ENCODE measurements around the gene PSME1.

Gene PSME1

DNA sequence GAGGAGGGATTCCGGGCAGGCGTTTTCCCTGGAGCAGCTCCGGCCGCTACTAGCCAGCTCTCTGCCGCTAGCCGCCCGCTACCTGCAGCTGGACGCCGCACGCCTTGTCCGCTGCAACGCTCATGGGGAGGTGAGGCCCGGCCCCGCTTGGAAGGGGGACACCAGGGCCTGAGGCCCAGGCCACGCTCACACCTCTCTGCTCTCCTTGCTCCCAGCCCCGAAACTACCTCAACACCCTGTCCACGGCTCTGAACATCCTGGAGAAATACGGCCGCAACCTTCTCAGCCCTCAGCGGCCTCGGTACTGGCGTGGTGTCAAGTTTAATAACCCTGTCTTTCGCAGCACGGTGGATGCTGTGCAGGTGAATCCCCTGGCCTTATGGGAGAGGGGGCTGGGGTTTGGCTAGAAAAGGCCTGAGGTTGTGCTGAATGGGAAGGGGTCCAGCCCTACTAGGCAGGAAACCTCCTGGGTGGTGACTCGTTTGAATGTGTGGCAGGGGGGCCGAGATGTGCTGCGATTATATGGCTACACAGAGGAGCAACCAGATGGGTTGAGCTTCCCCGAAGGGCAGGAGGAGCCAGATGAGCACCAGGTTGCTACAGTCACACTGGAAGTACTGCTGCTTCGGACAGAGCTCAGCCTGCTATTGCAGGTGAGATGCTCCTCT is 11.9 kb downstream of the PSME1 start:
- DNase-seq, result no peak

DNA sequence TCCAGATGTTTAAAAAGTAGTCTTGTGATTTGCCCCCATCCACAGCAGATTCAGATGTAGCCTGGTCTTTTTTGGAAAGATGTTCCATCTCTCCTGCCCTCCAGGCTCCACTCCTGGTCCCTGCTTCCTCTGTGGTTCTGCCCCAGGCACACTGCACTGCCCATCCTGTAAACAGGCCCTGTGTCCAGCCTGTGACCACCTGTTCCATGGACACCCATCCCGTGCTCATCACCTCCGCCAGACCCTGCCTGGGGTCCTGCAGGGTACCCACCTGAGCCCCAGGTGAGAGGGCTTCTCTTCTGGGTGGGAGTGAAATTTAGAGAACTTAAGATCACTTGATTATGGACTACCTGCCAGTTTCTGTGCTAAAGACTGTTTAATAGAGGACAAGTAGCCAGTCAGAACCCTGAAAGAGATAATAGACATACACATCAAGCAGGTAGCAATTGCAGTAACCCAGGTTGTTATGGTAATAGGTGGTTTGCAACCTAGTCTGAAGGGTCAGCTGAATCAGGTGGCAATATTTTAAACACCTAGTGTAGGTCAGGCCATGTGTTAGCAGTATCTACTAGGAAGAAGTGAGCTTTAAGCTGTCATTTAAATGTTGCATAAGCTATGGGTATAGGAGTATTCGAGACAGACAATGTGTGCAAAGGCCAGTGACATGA is 13.4 kb downstream of the PSME1 start:
- DNase-seq, result no peak

DNA sequence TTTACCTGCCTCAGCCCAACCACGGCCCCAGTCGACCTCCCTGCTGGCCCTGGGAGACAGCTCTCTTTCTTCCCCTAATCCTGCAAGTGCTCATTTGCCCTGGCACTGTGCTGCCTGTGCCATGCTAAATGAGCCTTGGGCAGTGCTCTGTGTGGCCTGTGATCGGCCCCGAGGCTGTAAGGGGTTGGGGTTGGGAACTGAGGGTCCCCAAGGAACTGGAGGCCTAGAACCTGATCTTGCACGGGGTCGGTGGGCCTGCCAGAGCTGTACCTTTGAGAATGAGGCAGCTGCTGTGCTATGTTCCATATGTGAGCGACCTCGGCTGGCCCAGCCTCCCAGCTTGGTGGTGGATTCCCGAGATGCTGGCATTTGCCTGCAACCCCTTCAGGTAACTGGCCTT is 14.1 kb downstream of the PSME1 start:
- DNase-seq, result no peak

DNA sequence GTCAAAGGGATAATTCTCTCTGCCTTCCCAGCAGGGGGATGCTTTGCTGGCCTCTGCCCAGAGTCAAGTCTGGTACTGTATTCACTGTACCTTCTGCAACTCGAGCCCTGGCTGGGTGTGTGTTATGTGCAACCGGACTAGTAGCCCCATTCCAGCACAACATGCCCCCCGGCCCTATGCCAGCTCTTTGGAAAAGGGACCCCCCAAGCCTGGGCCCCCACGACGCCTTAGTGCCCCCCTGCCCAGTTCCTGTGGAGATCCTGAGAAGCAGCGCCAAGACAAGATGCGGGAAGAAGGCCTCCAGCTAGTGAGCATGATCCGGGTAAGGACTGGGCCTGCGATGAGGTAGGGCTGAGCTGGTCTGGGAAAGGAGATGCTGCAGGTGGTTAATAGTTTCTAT is 14.6 kb downstream of the PSME1 start:
- no peak for DNase-seq

DNA sequence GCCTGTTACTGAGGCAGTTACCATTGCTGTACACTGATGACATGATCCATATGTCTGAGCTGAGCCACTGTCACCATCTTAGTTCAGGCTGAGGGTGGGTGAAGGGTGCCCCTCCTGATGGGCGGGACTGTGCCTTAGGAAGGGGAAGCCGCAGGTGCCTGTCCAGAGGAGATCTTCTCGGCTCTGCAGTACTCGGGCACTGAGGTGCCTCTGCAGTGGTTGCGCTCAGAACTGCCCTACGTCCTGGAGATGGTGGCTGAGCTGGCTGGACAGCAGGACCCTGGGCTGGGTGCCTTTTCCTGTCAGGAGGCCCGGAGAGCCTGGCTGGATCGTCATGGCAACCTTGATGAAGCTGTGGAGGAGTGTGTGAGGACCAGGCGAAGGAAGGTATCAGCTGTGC is 15.0 kb downstream of the PSME1 start:
- no peak for DNase-seq

DNA sequence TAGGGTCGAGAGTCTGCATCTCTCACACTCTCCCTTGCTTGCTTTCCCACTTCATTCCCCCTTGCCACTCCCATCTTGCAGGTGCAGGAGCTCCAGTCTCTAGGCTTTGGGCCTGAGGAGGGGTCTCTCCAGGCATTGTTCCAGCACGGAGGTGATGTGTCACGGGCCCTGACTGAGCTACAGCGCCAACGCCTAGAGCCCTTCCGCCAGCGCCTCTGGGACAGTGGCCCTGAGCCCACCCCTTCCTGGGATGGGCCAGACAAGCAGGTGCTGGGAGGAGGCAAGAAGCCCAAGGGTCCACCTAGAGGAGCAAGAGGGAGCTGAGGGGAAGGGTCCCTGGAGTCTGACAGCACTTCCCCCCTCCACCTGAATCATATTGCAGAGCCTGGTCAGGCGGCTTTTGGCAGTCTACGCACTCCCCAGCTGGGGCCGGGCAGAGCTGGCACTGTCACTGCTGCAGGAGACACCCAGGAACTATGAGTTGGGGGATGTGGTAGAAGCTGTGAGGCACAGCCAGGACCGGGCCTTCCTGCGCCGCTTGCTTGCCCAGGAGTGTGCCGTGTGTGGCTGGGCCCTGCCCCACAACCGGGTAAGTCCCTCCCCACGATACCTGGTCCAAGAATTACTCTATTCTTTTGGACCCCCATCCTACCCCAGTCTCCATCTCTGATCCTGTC is 15.5 kb downstream of the PSME1 start:
- no peak for DNase-seq

DNA sequence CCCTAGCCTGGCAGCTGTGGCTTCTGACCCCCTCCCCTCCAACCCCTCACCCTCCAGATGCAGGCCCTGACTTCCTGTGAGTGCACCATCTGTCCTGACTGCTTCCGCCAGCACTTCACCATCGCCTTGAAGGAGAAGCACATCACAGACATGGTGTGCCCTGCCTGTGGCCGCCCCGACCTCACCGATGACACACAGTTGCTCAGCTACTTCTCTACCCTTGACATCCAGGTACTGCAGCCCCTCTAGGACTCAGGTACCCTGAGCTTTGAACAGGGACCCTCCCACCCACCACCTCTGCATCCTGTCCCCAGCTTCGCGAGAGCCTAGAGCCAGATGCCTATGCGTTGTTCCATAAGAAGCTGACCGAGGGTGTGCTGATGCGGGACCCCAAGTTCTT is 19.1 kb downstream of the PSME1 start:
- no peak for DNase-seq

DNA sequence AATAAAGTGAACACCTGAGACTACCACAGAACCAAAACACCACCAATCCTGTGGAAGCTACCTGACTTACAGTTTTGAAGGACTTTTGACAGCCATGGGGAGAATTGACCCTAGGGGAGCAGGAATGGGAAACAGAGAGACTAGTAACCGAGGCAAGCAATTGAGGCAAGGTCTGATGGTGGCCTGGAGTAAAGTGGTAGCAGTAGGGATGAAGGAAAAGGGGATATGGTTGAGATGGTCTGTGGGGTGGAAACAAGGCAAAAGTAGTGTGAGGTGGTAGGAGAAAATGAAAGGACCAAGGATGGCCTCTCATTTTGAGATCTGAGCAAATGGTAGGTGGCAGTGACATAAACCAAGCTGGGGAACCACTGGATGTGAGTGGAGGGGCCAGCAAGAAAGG is 20.8 kb downstream of the PSME1 start:
- no peak for DNase-seq

DNA sequence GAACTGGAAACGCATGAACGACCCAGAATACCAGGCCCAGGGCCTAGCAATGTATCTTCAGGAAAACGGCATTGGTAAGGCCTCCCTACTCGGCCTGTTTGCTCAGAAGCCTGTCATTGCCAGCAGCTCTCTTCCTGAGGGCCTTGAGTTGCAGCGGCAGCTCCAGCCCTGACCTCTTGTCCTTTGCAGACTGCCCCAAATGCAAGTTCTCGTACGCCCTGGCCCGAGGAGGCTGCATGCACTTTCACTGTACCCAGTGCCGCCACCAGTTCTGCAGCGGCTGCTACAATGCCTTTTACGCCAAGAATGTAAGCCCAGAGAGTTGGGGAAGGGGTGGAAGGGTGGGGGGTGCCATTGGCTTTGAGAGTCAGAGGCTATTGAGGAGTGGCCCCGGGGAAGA is 21.3 kb downstream of the PSME1 start:
- no peak for DNase-seq

DNA sequence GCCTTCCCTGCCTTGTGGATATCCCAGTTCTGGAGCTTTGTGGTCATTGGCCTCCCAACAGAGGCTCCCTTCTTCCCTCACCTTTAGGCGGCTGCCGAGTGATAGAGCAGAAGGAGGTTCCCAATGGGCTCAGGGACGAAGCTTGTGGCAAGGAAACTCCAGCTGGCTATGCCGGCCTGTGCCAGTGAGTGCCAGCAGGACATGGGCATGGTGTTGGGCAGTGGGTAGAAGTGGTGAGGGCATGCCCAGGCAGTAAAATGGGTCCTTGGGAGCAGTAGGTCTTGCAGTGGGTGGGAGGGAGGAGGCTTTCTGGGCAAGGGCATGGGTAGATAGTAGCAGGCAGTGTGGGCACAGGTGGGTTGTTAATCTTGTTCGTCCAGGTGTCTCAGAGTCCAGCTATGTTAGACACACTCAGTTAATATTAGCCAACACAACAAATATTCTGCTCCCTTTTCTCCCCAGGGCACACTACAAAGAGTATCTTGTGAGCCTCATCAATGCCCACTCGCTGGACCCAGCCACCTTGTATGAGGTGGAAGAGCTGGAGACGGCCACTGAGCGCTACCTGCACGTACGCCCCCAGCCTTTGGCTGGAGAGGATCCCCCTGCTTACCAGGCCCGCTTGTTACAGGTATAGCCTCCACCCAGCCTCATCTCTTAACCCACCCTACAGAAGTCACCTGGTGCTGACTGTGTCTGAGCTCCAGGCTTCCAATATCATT is 23.9 kb downstream of the PSME1 start:
- DNase-seq, result no peak

DNA sequence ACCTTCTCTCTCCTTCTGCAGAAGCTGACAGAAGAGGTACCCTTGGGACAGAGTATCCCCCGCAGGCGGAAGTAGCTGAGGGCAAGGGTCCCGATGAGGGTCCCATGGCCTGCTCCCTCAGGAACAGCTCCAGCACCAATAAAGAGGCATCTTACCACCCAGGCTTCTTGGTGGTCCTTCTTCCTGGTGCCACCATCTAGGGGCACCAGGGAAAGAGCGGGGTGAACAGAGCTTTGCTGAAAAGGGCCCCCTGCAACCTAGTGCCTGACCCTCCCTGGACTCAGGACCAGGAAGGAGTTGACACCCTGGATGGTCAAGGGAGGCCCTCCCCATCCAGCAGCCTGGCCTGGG is 24.5 kb downstream of the PSME1 start:
- no peak for DNase-seq

DNA sequence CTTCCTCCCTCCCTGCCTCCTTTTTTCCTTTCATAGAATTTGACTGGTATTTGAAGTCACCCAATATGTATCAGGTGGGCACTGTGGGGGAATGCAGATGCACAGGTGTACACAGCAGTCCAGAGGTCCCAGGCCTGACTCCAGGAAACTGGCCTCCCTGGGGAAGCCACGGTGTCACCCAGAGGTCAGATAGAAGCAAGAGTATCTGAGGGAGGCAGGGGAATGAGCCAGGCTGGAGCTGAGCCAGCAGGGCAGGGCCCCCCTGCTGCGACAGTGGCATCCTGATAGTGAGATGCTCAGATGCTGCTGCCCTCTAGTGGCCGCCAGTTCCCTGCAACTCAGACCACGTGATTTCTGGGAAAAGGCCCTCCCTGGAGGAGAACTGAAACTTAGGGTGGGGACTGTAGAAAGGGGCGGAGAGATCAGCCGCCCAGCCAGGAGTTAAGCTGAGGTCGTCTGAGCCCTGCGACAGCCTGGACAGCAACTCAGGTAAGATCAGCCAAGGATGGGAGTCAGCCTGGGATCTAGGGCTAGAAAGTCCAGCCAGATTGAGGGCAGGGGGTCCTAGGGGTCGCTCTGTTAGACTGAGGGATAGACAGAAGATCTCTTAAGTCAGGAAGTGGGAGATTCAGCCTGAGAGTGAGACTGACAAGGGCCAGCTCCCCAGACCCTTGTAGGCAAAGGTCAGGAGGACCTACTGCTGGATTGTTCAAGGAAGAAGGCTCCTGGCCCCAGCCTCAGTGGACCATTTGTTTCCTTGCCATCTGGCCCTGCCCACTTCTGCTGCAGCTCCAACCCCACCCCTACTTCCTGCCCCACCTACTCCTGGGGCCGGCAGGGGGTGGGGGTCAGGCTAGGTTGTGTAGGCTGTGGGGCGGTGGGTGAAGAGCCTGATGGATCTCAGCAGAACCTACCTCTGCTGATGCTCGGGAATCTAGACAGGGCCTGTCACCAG is 25.1 kb downstream of the PSME1 start, which contains the start of gene IRF9:
Gene IRF9 (plus strand): TSS at position 416 of the 955 bp plus-strand sequence. CDS start 880 bp downstream, outside the sequence.
- DNase-seq, result peak; percentile 95

DNA sequence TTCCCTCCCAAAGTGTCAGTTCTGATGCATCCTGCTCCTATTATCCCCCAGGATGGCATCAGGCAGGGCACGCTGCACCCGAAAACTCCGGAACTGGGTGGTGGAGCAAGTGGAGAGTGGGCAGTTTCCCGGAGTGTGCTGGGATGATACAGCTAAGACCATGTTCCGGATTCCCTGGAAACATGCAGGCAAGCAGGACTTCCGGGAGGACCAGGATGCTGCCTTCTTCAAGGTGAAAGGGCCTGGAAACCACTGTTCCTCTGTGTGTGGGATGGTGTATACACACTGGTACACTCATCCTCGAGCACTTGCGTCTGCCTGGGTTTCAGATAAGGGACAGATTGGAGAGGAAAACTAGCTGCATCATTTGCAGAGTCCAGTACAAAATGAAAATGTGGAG is 26.1 kb downstream of the PSME1 start:
- DNase-seq, result no peak

DNA sequence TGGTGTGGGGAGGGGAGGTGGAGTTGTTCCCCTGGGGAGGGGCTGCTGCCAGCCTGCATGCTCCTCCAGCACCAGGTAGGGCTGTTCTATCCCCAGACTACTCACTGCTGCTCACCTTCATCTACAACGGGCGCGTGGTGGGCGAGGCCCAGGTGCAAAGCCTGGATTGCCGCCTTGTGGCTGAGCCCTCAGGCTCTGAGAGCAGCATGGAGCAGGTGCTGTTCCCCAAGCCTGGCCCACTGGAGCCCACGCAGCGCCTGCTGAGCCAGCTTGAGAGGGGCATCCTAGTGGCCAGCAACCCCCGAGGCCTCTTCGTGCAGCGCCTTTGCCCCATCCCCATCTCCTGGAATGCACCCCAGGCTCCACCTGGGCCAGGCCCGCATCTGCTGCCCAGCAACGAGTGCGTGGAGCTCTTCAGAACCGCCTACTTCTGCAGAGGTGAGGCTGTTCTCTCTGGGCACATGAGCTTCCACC is 28.6 kb downstream of the PSME1 start:
- no peak for DNase-seq

DNA sequence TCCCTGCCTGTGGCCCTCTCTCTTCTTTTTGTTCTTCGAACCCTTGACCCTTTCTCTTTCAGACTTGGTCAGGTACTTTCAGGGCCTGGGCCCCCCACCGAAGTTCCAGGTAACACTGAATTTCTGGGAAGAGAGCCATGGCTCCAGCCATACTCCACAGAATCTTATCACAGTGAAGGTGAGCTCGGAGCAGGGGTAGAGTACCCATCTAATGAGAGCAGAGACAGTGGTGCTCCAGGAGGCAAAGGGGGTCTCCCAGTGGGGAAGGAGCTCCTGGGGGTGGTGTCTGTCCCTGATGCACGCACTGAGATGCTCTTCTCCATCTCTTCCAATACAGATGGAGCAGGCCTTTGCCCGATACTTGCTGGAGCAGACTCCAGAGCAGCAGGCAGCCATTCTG is 29.8 kb downstream of the PSME1 start:
- DNase-seq, result no peak

DNA sequence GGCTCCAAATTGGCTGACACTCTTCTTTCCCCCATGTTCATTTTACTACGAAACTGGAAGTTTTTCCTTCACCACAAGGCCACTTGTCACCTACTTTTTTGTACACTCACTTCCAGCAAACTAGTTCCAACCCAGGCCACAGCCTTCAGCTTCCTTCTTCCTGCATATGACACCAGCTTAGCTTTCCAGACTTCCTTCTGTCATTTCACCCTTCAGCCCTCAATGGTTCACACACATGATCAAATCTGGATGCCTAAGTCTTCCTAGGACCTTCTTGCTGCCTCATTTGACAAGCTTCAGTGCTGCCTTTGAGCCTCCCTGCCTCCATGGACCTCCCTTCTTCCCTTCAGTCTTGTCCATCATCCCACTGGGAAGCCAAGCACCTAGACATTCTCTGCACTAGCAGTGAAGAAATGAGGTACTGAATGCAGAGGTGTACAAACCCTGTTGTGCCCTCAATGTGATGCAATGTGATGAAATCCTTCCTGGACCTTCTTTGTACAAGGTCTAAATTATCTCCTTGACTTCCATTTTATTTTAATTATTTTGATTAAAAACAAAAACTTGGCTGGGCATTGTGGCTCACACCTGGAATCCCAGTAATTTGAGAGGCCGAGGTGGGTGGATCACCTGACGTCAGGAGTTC is 31.6 kb downstream of the PSME1 start:
- no peak for DNase-seq

DNA sequence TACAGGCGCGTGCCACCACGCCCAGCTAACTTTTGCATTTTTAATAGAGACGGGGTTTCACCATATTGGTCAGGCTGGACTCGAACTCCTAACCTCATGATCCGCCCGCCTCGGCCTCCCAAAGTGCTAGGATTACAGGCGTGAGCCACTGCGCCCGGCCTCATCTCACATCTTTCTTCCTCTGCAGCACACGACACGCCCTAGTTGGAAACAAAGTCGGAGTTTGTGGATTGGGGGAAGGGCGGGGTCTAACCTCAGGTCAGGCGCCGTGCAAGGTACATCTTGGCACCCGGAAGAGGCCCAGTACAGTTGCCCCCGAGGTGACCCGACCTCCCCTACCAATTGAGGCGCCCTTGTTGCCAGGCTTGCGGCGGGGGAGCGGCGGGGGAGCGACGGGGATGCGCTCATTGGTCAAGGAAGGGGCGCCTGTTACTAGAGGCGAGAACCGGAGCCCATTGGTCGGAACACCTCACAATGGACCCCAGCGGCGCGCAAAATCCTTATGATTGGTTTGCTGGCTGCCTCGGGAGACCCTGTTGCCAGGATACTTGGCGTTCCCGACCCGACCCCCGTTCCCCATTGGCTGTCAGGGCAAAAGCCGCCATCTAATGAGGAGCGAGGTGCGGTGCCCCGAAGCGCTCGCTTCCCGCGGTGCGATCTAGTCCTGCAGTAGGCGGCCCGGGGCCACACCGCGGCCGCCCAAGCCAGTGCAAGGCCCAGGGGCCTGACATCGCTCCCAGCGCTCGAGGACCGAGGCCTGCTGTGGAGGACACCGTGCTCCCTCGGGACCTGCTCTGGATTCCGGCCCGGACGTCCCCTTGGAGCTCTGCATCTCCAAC is 35.6 kb downstream of the PSME1 start, which contains the start of gene REC8:
Gene REC8 (plus strand): TSS at position 659 of the 839 bp plus-strand sequence. CDS start 473 bp downstream, outside the sequence.
- peak; percentile 63 for DNase-seq

DNA sequence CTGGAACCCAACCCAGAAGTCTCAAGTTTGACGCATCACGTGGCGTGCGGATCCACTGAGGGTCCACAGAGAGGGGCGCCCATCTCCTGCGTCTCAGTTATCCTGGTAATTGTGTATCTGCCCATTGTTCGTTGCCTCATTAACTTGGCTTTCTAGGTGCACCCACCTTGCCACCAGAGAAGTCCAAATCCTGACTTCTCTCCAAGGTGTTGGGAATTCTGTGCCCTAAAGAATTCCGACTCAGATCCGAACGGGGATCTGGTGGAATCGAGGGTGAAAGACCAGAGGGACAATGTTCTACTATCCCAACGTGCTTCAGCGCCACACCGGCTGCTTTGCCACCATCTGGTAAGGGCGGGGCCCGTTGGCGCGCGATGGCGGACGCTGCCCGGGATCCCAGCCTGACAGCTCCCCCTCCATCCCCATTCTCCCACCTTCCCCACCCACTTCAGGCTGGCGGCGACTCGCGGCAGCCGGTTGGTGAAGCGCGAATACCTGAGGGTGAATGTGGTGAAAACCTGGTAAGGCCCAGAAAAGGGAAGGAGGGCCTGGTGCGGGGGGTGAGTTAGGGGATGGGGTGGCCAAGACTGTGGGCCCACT is 36.4 kb downstream of the PSME1 start:
- DNase-seq, result no peak

DNA sequence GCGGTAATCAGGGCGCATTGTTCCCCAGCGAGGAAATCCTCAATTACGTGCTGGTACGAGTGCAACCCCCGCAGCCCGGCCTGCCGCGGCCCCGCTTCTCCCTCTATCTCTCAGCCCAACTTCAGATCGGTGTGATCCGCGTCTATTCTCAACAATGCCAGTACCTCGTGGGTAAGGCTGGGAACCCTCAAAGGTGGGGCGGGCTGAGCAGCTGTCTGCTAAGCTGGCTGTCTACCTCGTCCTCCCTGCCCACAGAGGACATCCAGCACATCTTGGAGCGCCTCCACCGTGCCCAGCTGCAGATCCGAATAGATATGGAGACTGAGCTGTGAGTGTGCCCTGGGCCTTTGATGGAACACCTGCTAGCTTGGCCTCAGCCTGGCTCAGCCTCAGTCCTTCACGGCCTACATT is 36.9 kb downstream of the PSME1 start:
- no peak for DNase-seq

DNA sequence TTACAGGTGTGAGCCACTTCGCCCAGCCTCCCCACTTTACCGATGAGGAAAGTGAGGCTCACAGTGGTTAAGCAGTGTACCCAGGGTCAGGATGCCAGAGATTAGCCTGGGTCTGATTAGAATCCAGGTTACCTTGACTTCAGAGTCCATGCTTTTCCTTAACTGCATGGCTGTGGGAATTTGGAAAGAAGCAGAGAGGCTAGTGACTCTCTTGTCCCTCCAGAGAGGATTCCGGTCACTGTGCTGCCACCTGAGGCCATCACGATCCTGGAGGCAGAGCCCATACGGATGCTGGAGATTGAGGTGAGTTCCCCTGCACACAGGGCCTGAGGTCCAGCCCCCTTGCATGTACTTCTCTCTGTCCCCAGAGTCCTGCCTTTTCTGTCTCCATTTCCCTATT is 40.6 kb downstream of the PSME1 start:
- DNase-seq, result no peak

Measured in activated effector memory CD4-positive, alpha-beta T cell treated with Interleukin-2 at 50 U/mL for 16 hours (primary cell).